ENCODE results near the gene ZBTB42.

DNA sequence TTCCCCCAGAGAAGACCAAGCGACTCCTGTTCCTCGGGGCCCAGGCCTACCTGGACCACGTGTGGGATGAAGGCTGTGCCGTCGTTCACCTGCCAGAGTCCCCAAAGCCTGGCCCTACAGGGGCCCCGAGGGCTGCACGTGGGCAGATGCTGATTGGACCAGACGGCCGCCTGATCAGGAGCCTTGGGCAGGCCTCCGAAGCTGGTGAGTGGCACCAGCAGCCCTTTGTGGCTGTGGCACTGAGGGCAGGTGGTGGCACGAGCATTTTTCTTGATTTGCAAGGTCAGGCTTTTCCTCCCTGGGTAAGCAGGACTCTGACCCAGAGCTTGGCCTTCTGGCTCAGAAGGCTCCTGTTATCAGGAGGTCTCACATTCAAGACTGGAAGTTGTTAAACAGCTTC is 45.3 kb upstream of the ZBTB42 start:
- TF ChIP-seq CTCF (IDR thresholded peaks at IDR 0.05): no peak
- TF ChIP-seq EZH2 (IDR thresholded peaks at IDR 0.05; ENCODE audit: borderline replicate concordance, insufficient read depth, low read depth, low read length, poor library complexity, severe bottlenecking): no peak
